ENCODE measurements around the gene ENTR1. TPM values are rescaled to one million over a fixed set of nuclear protein-coding genes. Genes with fewer than 3 reads are reported as not detected.

Gene ENTR1
- total and polyA plus RNA-seq, 2 of the 13 experiments (the other 11 are each of a cell fraction or from before 2014, with no cell fraction given), result 70.1 to 76.4 TPM

DNA sequence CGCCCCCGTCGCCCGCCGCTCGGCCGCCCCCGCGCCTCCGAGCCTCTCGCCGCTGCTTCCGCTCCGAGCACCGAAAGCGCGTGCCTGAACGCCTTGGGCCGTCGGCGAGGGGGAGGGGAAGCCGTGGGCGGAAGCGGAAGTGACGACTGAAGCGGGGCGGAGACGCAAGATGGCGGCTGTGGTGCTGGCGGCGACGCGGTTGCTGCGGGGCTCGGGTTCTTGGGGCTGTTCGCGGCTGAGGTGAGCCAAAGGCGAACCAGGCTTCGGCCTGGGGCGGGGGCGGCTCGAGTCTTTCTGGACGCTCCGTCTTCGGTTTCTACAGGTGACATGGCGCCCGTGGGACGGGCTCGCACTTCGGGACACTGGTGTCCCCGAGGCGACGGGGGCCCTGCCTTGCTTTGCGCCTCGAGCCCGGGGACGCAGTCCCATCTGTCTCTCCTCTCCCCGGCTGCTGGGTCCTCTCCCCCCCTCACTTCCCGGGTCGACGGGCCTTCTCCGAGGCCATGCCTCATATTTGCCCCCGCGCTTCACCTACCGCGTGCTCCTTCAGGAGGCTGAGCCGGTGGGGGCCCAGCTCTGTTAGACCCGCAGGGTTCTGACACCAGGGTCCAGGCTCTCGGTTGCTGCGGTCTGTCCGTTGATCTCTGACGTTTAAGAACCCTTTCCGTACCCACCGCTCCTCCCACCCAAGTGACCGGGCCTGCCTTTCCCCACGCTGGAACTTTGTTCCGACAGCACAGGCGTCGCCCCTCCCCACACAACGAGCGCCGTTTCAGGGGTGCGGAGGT, at the start of gene ENTR1, which contains the start of gene PMPCA (continued):
- TF ChIP-seq, protein P1, sequence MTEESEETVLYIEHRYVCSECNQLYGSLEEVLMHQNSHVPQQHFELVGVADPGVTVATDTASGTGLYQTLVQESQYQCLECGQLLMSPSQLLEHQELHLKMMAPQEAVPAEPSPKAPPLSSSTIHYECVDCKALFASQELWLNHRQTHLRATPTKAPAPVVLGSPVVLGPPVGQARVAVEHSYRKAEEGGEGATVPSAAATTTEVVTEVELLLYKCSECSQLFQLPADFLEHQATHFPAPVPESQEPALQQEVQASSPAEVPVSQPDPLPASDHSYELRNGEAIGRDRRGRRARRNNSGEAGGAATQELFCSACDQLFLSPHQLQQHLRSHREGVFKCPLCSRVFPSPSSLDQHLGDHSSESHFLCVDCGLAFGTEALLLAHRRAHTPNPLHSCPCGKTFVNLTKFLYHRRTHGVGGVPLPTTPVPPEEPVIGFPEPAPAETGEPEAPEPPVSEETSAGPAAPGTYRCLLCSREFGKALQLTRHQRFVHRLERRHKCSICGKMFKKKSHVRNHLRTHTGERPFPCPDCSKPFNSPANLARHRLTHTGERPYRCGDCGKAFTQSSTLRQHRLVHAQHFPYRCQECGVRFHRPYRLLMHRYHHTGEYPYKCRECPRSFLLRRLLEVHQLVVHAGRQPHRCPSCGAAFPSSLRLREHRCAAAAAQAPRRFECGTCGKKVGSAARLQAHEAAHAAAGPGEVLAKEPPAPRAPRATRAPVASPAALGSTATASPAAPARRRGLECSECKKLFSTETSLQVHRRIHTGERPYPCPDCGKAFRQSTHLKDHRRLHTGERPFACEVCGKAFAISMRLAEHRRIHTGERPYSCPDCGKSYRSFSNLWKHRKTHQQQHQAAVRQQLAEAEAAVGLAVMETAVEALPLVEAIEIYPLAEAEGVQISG (CRISPR knock-in tag; IDR thresholded peaks at IDR 0.05), result peak; percentile 95
- 0 out of 2 replicates have a peak, but pooled peaks have one; percentile 14 for TF ChIP-seq ZSCAN29 (CRISPR knock-in tag; conservative IDR thresholded peaks at IDR 0.05)
- peak; percentile 70 for TF ChIP-seq TEAD3 (CRISPR knock-in tag; optimal IDR thresholded peaks at IDR 0.05; ENCODE audit: borderline replicate concordance)
- TF ChIP-seq TBL1XR1 (IDR thresholded peaks at IDR 0.05; ENCODE audit: borderline replicate concordance, low read length, partially characterized antibody), result no peak
- TF ChIP-seq BHLHE40 (IDR thresholded peaks at IDR 0.05; ENCODE audit: low read length), result 0 out of 2 replicates have a peak, but pooled peaks have one; percentile 56
- no peak for TF ChIP-seq THYN1 (CRISPR knock-in tag; IDR thresholded peaks at IDR 0.05; ENCODE audit: borderline replicate concordance, low read depth)
- peak; percentile 89 for TF ChIP-seq PHF20 (CRISPR knock-in tag; IDR thresholded peaks at IDR 0.05)
- TF ChIP-seq, protein P2, sequence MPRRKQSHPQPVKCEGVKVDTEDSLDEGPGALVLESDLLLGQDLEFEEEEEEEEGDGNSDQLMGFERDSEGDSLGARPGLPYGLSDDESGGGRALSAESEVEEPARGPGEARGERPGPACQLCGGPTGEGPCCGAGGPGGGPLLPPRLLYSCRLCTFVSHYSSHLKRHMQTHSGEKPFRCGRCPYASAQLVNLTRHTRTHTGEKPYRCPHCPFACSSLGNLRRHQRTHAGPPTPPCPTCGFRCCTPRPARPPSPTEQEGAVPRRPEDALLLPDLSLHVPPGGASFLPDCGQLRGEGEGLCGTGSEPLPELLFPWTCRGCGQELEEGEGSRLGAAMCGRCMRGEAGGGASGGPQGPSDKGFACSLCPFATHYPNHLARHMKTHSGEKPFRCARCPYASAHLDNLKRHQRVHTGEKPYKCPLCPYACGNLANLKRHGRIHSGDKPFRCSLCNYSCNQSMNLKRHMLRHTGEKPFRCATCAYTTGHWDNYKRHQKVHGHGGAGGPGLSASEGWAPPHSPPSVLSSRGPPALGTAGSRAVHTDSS (CRISPR knock-in tag; conservative IDR thresholded peaks at IDR 0.05), result 0 out of 2 replicates have a peak, but pooled peaks have one; percentile 62
- TF ChIP-seq ZNF644 (CRISPR knock-in tag; IDR thresholded peaks at IDR 0.05; ENCODE audit: low read depth), result no peak
- TF ChIP-seq HNF4G (IDR thresholded peaks at IDR 0.05; ENCODE audit: borderline replicate concordance, low read depth, low read length), result no peak
- 0 out of 2 replicates have a peak, but pooled peaks have one; percentile 45 for TF ChIP-seq HNF4G (CRISPR knock-in tag; IDR thresholded peaks at IDR 0.05; ENCODE audit: borderline replicate concordance, low read depth)
- peak; percentile 97 for TF ChIP-seq TAF1 (CRISPR knock-in tag; IDR thresholded peaks at IDR 0.05)
- no peak for TF ChIP-seq HNRNPLL (IDR thresholded peaks at IDR 0.05; ENCODE audit: low read depth, low read length, poor library complexity, severe bottlenecking)
- TF ChIP-seq, protein P3, sequence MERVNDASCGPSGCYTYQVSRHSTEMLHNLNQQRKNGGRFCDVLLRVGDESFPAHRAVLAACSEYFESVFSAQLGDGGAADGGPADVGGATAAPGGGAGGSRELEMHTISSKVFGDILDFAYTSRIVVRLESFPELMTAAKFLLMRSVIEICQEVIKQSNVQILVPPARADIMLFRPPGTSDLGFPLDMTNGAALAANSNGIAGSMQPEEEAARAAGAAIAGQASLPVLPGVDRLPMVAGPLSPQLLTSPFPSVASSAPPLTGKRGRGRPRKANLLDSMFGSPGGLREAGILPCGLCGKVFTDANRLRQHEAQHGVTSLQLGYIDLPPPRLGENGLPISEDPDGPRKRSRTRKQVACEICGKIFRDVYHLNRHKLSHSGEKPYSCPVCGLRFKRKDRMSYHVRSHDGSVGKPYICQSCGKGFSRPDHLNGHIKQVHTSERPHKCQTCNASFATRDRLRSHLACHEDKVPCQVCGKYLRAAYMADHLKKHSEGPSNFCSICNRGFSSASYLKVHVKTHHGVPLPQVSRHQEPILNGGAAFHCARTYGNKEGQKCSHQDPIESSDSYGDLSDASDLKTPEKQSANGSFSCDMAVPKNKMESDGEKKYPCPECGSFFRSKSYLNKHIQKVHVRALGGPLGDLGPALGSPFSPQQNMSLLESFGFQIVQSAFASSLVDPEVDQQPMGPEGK (CRISPR knock-in tag; IDR thresholded peaks at IDR 0.05), result peak; percentile 75
- peak; percentile 64 for TF ChIP-seq SMAD3 (CRISPR knock-in tag; IDR thresholded peaks at IDR 0.05)
- TF ChIP-seq, protein P4, sequence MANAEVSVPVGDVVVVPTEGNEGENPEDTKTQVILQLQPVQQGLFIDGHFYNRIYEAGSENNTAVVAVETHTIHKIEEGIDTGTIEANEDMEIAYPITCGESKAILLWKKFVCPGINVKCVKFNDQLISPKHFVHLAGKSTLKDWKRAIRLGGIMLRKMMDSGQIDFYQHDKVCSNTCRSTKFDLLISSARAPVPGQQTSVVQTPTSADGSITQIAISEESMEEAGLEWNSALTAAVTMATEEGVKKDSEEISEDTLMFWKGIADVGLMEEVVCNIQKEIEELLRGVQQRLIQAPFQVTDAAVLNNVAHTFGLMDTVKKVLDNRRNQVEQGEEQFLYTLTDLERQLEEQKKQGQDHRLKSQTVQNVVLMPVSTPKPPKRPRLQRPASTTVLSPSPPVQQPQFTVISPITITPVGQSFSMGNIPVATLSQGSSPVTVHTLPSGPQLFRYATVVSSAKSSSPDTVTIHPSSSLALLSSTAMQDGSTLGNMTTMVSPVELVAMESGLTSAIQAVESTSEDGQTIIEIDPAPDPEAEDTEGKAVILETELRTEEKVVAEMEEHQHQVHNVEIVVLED (CRISPR knock-in tag; IDR thresholded peaks at IDR 0.05; ENCODE audit: borderline replicate concordance), result peak; percentile 80; the same call in 1 of the 2 replicates
- TF ChIP-seq KAT8 (CRISPR knock-in tag; IDR thresholded peaks at IDR 0.05), result peak; percentile 91
- no peak for TF ChIP-seq ZNF33A (CRISPR knock-in tag; IDR thresholded peaks at IDR 0.05; ENCODE audit: borderline replicate concordance)
- TF ChIP-seq MXI1 (IDR thresholded peaks at IDR 0.05; ENCODE audit: borderline replicate concordance, low read depth, low read length), result peak; percentile 87; the same call in 1 of the 3 replicates
- TF ChIP-seq ZNF841 (CRISPR knock-in tag; IDR thresholded peaks at IDR 0.05; ENCODE audit: borderline replicate concordance), result no peak

All from HepG2 (cell line).